NCI-H2227 (cell line): Measurements from ENCODE around the gene MAMDC4.
"Not testable (repeated sequence)": the region's sequence is repeated elsewhere in the genome, so short reads cannot be mapped to it uniquely, and the experiment has no call there.

Experiments used
- DNase-seq: peaks from one replicate; lab custom pipeline; 2025; ENCODE audit not compliant: unreplicated experiment; lab: John Stamatoyannopoulos, UW

Gene MAMDC4

GRCh38 chr9:136860933-136861873, 9.1 kb downstream of the MAMDC4 start:
- no peak for DNase-seq

GRCh38 chr9:136861874-136862457, 9.8 kb downstream of the MAMDC4 start:
- no peak for DNase-seq

GRCh38 chr9:136862849-136863622, 10.9 kb downstream of the MAMDC4 start:
- no peak for DNase-seq

GRCh38 chr9:136863623-136864273, 11.6 kb downstream of the MAMDC4 start:
- no peak for DNase-seq

GRCh38 chr9:136865041-136865767, 13.1 kb downstream of the MAMDC4 start:
- no peak for DNase-seq

GRCh38 chr9:136865768-136866103, 13.6 kb downstream of the MAMDC4 start:
- DNase-seq, result no peak

GRCh38 chr9:136866898-136867421, 14.8 kb downstream of the MAMDC4 start:
- not testable (repeated sequence) for DNase-seq

GRCh38 chr9:136867480-136867879, 15.3 kb downstream of the MAMDC4 start:
- DNase-seq, result no peak

- no peak for DNase-seq
These were observed 15.8 kb downstream of the MAMDC4 start for GRCh38 chr9:136867917-136868316.

GRCh38 chr9:136868644-136869043, 16.5 kb downstream of the MAMDC4 start:
- no peak for DNase-seq

GRCh38 chr9:136869611-136870010, 17.5 kb downstream of the MAMDC4 start:
- not testable (repeated sequence) for DNase-seq

GRCh38 chr9:136875155-136875554, 23.0 kb downstream of the MAMDC4 start:
- DNase-seq, result no peak

- no peak for DNase-seq
These were observed 24.3 kb downstream of the MAMDC4 start for GRCh38 chr9:136876476-136876875.

- DNase-seq, result no peak
These were observed 28.5 kb downstream of the MAMDC4 start for GRCh38 chr9:136880651-136881050.

- no peak for DNase-seq
These were observed 29.6 kb downstream of the MAMDC4 start for GRCh38 chr9:136881691-136882108.

GRCh38 chr9:136882109-136882946, 30.2 kb downstream of the MAMDC4 start:
- no peak for DNase-seq

- DNase-seq, result not testable (repeated sequence)
These were observed 30.8 kb downstream of the MAMDC4 start for GRCh38 chr9:136882947-136883283.

- DNase-seq, result not testable (repeated sequence)
These were observed 31.5 kb downstream of the MAMDC4 start for GRCh38 chr9:136883670-136884069.

GRCh38 chr9:136885950-136886578, 33.9 kb downstream of the MAMDC4 start, which contains the start of gene TRAF2:
TRAF2 (plus strand) TSS chr9:136886516; CDS start chr9:136898741, 12,225 bp downstream.
- peak; percentile 98 for DNase-seq
